ENCODE data around the gene CYP46A1.

- TF ChIP-seq CTCF (IDR thresholded peaks at IDR 0.05) (no peak), POLR2A (IDR thresholded peaks at IDR 0.05) (no peak)
Observed at GRCh38 chr14:99722741-99723140, 38.6 kb downstream of the CYP46A1 start.
